K562 (cell line): ENCODE measurements around the gene PYM1. TPM values are rescaled to one million over a fixed set of nuclear protein-coding genes. Genes with fewer than 3 reads are reported as not detected.

Experiments used
- ETS1 ChIP-seq: conservative IDR thresholded peaks from 2 replicates; pipeline ENCODE4 v1.6.1; 2011; ENCODE audit warnings: low read depth, mild to moderate bottlenecking, low read length; ENCODE audit not compliant: control insufficient read depth
- ETV5 ChIP-seq: sonication (generic); formaldehyde crosslinking; IDR thresholded peaks from 2 replicates; pipeline ENCODE4 v1.4.0; 2020; ENCODE audit warnings: low read depth, mild to moderate bottlenecking, missing genetic modification reagents
- KAT7 ChIP-seq: sonication (generic); formaldehyde crosslinking; IDR thresholded peaks from 2 replicates; pipeline ENCODE4 v1.8.0; 2022; ENCODE audit warnings: missing genetic modification reagents, mild to moderate bottlenecking, borderline replicate concordance
- KHSRP ChIP-seq: fragments of 450-650 bp; IDR thresholded peaks from 2 replicates; pipeline ENCODE4 v1.6.1; 2017
- KLF13 ChIP-seq: fragments of 450-650 bp; IDR thresholded peaks from 2 replicates; pipeline ENCODE4 v1.6.1; 2016; ENCODE audit warnings: missing genetic modification characterization, low read depth, mild to moderate bottlenecking, missing compliant biosample characterization, moderate library complexity, borderline replicate concordance
- NKRF ChIP-seq: fragments of 450-650 bp; IDR thresholded peaks from 2 replicates; pipeline ENCODE4 v1.6.1; 2016; ENCODE audit warnings: borderline replicate concordance
- THRAP3 ChIP-seq: fragments of 450-650 bp; IDR thresholded peaks from 2 replicates; pipeline ENCODE4 v1.6.1; 2016; ENCODE audit warnings: mild to moderate bottlenecking, inconsistent platforms, borderline replicate concordance
- UBTF ChIP-seq, 2 experiments: IDR thresholded peaks; 2 replicates each; pipeline ENCODE4 v1.6.1; 2012; ENCODE audit warnings: improper control_type of control experiment in 2 of 2, low read depth in 2 of 2, low read length in 2 of 2, borderline replicate concordance in 1 of 2
- ZBTB9 ChIP-seq: fragments of 450-650 bp; formaldehyde crosslinking; IDR thresholded peaks from 2 replicates; pipeline ENCODE4 v1.4.0; 2020; ENCODE audit warnings: mild to moderate bottlenecking, moderate library complexity
- ZFP30 ChIP-seq: fragments of 250-450 bp; sonication (Bioruptor Pico); IDR thresholded peaks from 2 replicates; pipeline ENCODE4 v1.8.0; 2022; ENCODE audit warnings: moderate library complexity, mild to moderate bottlenecking, inconsistent platforms, borderline replicate concordance
- ZNF212 ChIP-seq: fragments of 450-650 bp; formaldehyde crosslinking; IDR thresholded peaks from 2 replicates; pipeline ENCODE4 v1.4.0; 2020; ENCODE audit warnings: mild to moderate bottlenecking
- ZNF347 ChIP-seq: fragments of 450-650 bp; formaldehyde crosslinking; IDR thresholded peaks from 2 replicates; pipeline ENCODE4 v1.4.0; 2020; ENCODE audit warnings: low read depth, mild to moderate bottlenecking, moderate library complexity
- ZNF518B ChIP-seq: fragments of 250-450 bp; sonication (Bioruptor Pico); IDR thresholded peaks from 2 replicates; pipeline ENCODE4 v1.5.0; 2021; ENCODE audit warnings: mild to moderate bottlenecking, moderate library complexity
- ZNF583 ChIP-seq: fragments of 250-450 bp; sonication (Bioruptor Pico); IDR thresholded peaks from 2 replicates; pipeline ENCODE4 v1.4.0; 2020
- ZNF696 ChIP-seq: fragments of 250-450 bp; sonication (Bioruptor Pico); conservative IDR thresholded peaks from 2 replicates; pipeline ENCODE4 v1.4.0; 2020; ENCODE audit warnings: mild to moderate bottlenecking, moderate library complexity
- polyA plus RNA-seq, 8 experiments: library from polyadenylated mRNA; depleted of rRNA in 4 of 8; stranded (reverse) in 5 of 8; unstranded in 3 of 8; fragments of >200 nt; fragmentation: Nextera tagmentation in 2 of 8; fragmentation: Illumina TruSeq in 1 of 8; extraction: Ambion mirVana in 2 of 8; extraction: Trizol in 1 of 8; gene quantifications; 2 replicates each; pipeline versions ENCODE4 v1.2.1 to v1.2.3, GENCODE V29; 2011 to 2014; ENCODE audit warnings: inconsistent platforms in 1 of 8, missing spikeins in 1 of 8
- total RNA-seq, 7 experiments: library from RNA; depleted of rRNA in 6 of 7; stranded (reverse); fragments of >200 nt in 6 of 7; fragmentation: Illumina TruSeq in 2 of 7; extraction: Trizol in 2 of 7; gene quantifications; 2 replicates each; pipeline versions ENCODE4 v1.2.1 to v1.2.3, GENCODE V29; 2011 to 2021; ENCODE audit warnings: low replicate concordance in 1 of 7

The PYM1 gene
- total and polyA plus RNA-seq, 9 of the 15 experiments (the other 6 are each of a cell fraction or from before 2014, with no cell fraction given), result 29.0 to 51.3 (median 34.1) TPM

- TF ChIP-seq ETS1 (0 out of 2 replicates have a peak, but pooled peaks have one; percentile 35), ZNF347 (CRISPR knock-in tag) (no peak), ZNF212 (no peak), ZNF696 (CRISPR knock-in tag) (no peak), UBTF (IDR thresholded peaks at IDR 0.05; ENCODE audit: borderline replicate concordance in 1 of 2, low read depth in 2 of 2, low read length in 2 of 2) (peak; percentile 62; a peak in 2 of 4 replicates), ETV5 (CRISPR knock-in tag) (peak; percentile 95), ZFP30 (CRISPR knock-in tag) (no peak), NKRF (peak; percentile 65), ZNF518B (CRISPR knock-in tag) (no peak), KHSRP (0 out of 2 replicates have a peak, but pooled peaks have one; percentile 8), KAT7 (CRISPR knock-in tag) (no peak; the same call in 1 of the 2 replicates), THRAP3 (no peak), ZNF583 (no peak), KLF13 (peak; percentile 69), ZBTB9 (CRISPR knock-in tag) (0 out of 2 replicates have a peak, but pooled peaks have one; percentile 31)
These were observed 731 bp downstream of the PYM1 start (continued) for GRCh38 chr12:55926738-55927587.
